ENCODE data around the gene NAA10.

NAA10 gene

DNA sequence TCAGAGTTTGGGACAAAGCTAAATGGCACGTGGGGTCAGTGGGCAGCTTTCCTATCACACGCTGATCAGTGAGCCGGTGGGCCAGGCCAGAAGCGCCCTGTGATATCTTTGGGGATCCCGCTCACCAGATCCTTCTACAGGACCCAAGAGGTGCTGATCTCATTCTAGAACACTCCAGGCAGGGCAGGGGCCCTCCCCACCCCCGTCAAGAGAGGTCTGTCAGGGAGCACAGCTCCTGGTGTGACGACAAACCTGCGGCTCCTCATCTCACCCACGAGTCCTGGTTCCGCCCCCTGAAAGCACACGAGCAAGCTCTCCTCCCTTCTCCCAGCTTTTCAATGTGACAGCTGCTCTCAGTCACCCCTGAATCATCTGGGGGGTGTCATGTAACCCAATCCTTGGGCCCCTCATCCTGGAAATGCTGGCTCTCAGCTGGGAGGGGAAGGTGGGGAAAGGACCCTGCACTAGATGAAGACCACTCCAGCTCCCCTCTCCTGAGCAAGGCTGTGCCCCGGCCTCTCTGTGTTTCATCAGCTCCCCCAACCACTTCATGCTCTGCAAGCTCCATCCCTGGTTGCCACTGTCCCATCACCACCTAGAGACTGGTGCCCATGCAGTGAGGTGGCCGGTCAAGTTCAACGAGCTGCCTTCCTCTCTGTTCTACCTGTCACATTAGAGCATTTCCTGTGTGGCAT lies 32.2 kb upstream of the NAA10 start:
- DNase-seq (ENCODE audit: low spot score): no peak

DNA sequence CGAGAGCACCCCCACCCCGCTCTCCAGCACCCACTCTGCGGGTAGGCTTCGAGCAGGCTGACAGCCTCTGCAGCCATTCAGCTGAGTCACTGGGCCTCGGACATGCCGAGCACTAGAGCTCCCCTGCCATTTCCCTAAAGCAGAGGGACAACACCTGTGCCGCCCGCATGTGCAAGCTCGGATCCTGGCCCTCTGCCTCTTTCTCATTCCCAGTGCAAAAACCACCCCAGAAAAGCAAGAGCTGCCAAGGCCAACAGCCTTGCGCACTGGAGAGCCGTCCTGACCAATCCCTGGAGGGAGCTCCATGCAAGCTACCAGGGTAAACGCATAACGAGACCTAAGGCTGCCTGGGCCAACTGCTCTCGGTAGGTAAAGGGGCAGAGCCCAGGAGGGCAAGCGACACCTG lies 31.4 kb upstream of the NAA10 start:
- peak; percentile 84 for DNase-seq (ENCODE audit: low spot score)

DNA sequence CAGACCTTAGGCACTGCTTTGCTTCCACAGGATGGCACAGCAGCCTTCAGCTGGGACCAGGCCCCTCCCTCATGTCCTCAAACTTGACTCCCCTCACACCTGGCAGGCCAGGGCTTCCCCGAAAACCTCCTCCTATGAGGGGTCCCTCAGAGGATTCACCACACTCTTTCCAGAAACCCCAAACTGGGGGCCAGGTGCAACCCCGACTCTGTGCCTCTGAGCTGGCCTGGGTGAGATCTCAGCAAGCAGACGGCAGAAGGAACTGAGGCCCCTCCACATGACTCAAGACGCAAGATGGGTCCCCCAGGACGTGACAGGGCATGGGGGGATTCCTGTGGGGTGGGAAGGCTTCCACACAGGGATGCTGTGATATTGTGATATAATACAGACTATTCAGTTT lies 30.6 kb upstream of the NAA10 start:
- DNase-seq (ENCODE audit: low spot score): no peak

DNA sequence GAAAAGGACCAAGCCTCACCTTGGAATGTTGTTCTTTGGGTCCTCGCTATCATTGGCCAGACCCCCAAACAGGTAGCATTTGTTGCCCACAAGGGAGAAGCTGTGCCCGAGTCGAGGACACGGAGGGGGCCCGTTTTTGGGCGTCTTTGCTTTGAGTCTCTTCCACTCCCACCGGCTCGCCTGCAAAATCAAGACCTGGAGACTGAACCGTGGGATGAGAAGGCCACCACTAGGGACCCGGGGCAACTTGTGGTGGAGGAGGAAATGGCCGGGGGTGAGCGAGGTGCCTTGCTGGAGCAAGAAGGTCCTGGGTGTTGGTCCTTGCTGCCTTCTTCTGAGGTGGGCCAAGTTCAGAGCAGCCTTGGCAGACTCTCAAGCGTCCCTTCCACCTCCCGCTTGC lies 29.3 kb upstream of the NAA10 start:
- no peak for DNase-seq (ENCODE audit: low spot score)

DNA sequence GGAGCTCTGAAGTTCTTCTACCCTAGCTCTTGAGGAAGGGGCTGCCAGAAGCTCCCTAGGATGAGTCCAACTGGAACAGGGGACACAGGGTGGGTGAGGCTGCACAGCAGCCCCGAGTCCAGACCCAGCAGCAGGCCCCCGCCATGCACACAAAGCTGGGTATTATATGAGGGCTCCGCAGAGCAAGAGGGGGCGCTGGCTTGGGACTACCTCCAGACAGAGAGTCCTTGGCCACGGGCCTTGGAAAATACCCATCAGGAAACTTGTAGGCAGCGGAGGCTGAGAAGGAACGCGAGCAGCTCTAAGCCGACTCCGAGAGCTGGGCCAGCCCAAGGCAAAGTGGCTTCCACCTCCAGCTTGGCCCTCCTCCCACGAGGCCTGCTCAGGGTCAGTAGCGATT lies 28.7 kb upstream of the NAA10 start:
- no peak for DNase-seq (ENCODE audit: low spot score)

DNA sequence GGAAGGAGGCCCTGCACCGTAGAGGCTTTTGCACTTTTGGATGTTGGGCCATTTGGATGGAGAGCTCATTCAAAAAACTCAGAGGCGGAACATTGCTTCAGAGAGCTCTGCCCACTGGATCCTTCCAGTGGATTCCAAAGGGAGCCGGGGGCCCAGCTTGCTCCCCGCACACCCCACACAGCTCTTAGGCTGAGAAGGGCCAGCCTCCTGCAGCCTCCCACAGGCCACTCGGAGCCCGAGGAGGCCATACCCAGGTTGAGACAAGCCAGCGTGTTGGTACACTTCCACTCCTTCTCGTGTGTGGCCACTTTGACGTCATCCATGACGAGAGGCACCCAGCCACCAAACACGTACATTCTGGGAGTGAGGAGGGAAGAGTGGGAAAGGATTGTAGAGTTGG lies 26.5 kb upstream of the NAA10 start:
- no peak for DNase-seq (ENCODE audit: low spot score)

DNA sequence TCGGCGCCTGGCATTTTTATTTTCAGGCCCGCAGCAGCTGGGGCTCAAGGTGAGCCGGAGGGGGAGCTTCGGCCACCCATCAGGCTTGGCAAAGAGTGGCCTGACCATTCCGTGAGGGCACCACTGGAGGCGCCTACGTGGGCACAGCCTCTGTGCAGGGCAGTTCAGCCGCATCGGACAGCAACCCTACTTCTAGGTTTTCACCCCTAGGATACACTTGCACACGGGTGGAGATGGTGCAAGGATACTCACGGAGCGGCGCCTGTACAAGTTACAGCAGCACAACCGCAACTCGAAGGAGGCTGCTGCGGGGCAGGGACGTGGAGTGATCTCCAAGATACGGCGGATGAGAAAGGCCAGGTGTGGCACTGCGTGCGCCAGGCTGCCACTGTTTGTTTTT lies 25.9 kb upstream of the NAA10 start:
- DNase-seq (ENCODE audit: low spot score): no peak

DNA sequence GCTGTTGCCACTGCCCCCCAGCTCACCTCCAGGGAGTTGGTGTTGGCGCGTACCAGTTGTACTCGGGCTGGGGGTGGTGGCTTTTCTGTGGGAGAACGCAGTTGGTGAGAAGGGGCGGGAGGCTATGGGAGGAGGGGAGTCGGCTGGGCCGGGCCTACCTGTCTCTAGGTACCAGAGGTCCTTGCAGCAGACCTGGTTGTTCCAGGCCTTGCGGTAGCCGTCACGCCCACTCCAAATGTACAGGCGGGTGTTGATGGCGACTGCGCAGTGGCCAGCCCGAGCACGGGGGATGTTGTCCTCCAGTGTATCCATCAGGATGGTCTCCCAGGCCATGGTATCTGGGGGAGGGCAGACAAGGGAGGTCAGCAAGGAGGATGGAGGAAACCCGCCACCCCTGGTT lies 25.2 kb upstream of the NAA10 start:
- DNase-seq (ENCODE audit: low spot score): no peak

DNA sequence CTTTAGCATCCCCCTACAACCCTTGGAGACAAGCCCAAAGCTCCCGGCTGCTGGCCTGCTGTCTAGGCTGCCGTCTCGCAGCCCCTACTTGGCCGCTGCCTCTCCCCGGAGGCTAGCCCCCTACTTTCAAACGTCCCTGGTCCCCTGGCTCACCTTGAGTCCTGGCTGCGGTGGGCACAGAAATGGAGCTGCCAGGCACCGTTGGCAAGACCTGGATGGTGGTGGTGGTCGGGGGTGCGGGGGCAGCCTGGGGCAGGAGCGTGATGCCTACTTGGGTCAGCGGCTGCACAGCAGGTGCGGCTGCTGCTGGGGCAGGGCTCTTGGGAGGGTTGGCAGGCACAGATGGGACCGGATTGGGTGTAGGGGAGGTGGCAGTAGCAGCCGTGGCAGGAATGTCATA lies 24.8 kb upstream of the NAA10 start:
- no peak for DNase-seq (ENCODE audit: low spot score)

DNA sequence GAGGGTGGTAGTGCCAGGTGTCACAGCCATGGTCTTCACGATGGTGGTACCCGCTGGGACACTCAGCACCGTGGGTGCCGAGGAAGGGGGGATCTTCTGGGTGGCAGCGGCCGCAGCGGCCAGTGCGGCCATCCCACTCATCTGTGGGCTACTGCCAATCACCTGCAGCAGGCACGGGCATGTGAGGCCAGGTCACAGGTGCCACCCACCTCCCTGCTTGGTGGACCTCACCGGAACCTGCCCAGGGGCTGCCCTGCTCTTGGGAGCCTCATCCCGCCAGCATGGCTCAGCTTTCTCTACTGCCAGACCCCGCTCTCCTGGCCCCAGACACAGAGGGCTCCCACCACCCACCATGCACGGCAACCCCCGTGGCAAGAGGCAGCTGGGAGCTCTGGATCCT lies 23.8 kb upstream of the NAA10 start:
- no peak for DNase-seq (ENCODE audit: low spot score)

DNA sequence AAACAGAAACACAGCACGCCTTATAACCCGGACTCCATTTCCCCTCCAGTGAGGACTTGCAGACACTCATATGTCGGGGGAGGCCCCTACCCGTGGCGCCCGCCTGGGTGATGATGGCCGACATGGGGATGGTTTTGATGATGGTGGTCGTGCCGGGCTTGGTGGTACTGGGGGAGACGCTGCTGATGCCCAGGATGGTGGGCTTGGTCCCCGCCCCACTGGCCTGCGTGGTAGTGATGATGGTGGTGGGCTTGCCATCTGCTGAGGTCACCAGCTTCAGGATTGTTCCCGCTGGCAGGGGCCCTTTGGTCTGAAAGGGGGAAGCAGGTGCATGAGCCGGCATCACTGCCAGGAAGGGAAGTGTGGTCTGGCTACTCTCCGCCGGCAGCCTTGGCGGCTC lies 22.4 kb upstream of the NAA10 start:
- DNase-seq (ENCODE audit: low spot score): no peak

DNA sequence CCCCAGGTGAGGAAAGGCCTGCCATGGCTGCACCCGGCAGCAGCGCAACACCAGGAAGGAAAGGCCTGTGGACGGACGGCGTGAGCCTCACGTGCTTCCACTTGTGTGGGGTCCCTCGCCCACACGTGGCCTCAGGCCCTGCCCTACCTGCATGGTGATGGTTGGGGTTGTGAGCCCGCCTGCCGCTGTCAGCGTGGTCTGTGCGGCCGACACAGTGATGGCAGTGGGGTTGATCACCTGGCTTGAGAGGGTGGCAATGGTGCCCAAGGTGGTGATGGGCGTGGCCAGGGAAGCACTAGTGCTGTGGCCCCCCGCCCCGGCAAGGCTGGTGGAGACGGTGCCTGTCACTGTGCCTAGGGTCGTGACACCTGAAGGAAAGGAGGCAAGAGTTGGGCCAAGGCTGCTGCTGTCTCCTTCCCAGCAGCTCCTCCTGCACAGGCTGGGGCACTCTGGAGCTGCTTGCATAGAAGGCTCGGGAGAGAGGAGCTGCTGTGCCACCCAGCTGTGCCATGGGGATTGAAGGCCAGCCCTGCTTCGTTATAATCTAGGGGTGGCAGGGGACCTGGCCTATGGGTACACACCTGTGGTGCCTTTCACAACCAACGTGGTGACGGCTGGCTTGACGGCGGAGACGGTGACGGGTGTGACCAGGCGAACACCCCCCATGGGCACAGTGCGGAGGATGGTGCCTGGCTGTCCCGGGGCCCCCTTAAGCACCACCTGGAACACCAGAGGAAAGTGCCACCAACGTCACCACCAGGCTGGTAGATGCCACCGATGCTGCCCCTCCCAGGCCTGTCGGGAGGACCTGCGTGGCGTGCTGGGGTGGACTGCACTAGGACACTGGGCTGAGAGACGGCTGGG lies 21.4 kb upstream of the NAA10 start:
- DNase-seq (ENCODE audit: low spot score): no peak

DNA sequence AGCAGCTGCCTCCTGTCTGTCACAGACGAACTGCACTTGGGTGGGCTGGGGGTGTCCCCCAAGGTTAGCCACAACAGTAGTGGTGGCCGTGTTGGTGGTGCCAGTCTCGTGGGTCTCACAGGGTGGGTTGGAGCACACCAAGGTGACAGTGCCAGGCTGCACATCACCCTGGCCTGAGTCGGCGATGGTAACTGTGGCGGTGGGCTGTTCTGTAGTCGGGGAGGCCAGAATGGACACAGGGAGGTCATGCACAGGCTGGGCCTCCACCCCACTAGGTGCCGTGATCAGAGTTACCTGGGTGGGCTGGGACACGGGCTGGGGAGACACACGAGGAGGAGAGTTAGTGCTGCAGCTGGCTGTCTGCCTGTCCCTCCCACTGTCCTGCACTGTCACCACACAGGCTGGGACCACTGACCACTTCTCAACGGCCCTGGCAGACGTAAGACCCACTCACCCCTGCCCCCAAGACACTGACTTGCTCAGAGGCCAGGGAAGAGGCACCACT lies 20.4 kb upstream of the NAA10 start:
- DNase-seq (ENCODE audit: low spot score): no peak

DNA sequence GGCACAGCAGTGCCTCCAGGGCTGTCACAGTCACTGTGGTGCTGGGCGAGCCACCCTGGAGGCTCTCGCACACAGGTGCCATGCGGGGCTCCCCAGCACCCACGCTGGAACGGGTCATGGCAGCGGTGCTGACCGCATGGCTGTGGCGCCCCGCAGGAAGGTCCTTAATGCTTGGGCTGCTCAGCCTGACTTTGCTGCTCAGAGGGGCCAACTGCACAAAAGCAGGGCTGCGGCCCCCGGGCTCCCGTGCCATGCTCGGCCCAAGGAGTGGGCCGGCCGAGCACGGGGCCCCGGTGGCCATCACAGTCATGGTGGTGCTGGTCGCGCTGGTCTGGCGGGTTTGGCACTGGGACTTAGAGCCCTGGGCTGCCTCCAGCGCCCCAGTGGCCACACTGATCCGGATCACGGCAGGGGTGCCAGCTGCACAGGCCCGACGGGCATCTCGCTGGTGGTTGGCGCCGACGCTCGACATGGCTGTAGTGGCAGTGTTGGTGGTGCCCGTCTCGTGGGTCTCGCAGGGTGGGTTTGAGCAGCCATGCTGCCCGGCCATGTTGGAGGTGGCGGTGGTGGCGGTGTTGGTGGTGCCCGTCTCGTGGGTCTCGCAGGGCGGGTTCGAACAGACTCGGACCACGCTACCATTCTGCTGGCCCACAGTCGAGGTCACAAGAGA lies 19.9 kb upstream of the NAA10 start:
- DNase-seq (ENCODE audit: low spot score): no peak

DNA sequence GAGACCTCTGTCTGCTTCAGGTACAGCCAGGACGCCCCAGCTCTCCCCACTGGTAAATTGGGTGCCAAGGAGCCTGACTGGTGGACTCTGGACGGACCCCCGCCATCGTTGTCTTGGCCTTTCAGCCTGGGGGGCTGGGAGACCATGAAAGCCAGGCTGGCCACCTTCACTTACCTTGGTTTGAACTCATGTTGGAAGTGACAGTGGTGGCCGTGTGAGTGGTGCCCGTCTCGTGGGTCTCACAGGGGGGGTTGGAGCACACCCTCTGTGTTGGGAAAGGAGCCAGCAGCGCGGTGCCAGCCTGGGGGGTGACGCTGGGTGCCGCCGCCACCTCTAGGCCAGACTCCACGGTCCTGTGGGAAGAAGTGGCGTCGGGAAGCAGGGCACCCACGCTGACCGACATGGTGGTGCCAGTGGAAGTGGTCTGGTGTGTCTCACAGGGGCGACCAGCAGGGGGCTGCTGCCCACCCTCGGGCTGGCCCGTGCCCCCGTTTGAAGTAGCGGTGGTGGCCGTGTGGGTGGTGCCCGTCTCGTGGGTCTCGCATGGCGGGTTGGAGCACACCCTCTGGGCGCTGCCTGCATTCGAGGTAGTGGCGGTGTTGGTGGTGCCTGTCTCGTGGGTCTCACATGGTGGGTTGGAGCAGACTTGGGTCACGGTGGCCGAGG lies 19.2 kb upstream of the NAA10 start:
- no peak for DNase-seq (ENCODE audit: low spot score)

DNA sequence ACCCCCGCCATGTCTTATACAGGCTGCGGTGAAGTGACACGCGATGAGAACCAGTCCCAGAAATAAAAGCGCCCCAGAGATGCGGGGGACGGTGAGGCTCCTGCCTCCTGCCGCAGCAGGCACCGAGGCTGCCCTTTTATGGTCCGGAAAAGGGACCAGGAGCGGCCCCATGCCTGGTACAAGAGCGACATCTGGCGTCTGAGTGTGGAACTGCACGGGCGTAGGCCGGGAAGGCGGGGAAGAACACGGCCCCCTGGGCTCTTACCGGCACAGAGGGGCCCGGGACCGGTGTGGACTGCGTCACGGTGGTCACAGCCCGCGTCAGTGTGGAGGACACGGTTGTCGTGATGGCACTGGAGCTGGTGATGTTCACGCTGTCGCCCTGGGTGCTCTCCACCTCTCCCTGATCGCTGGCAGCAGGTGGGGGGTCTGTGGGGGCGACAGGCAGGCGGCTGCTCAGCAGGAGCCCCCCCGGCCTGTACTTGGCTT lies 18.5 kb upstream of the NAA10 start:
- peak; percentile 67 for DNase-seq (ENCODE audit: low spot score)

DNA sequence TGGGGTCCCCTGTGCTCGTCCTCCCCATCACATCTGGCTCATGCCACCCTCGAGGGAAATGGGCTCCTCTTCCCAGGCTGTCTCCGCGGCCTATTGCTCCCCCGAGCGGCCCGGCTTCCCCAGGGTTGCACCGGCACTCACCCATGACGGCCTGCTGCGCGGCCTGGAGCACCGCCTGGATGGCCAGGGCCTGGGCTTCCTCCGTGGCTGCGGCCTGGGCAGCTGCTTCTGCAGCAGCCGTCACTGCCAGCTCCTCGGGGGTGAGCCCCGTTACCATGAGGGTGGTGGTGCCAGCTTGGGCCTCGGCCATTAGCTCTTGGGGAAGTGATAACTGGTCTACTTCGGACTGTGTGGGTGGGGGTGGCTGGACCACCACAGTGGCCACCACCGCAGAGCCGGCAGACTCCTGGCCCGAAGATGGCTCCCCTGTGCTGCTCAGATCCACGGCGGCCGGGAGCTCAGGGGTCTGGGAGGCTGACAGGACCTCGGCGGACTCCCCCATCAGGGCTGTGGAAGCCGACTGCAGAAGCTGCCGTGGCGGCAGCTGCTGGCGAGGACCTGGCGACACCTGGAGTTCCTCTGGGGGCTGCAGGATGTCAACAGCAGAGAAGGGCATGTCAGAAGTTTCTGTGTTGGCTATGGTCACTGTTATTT lies 17.7 kb upstream of the NAA10 start:
- DNase-seq (ENCODE audit: low spot score): no peak

DNA sequence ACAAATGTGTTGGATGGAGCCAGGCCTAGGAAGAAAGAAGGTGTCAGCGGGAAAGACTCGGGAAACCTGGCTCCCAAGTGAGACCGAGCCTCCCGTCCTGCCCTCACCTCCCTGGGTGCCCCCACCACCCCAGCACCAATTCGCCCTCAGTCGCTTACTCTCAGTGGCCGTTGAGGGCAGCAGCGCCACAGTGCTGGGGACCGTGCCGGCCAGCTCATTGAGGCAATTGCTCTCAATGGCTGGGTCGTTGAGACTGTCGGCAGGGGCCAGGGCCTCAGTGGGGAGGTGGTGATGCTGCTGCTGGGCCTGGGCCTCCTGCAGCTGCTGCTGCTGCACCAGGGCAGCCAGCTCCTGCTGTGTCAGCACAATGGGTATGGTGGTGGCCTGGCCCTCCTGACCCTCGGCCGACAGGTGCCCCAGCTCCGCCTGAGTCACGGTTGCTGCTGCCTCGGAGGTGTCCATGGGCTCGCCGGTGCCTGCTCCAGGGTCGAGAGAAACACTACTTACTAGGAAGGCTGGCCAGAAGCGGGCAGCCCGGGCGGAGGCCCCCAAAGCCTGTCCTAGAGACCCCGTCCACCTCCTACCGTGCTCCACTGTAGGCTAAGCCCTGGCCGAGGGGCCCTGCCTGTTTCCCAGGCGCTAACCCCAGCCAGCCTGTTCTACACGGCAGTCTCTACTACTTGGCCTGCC lies 17.0 kb upstream of the NAA10 start:
- no peak for DNase-seq (ENCODE audit: low spot score)

DNA sequence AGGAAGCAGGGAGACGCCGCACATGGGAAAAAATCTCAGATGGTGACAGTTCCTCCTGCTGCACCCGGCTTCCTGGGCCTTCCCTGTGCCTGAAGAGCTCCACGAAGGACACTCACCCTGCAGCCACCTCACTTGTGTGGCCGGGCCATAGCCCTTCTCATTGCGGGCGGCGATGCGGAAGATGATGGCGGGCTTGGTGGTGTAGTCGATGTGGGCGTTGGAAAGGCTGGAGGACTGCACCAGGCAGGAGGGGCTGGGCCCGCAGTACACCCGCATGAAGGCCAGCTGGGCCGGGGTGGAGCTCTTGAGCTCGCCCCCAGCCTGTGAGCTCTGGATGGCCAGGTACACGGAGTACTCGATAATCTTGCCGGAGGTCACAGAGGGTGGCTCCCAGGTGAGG lies 15.3 kb upstream of the NAA10 start:
- no peak for DNase-seq (ENCODE audit: low spot score)

DNA sequence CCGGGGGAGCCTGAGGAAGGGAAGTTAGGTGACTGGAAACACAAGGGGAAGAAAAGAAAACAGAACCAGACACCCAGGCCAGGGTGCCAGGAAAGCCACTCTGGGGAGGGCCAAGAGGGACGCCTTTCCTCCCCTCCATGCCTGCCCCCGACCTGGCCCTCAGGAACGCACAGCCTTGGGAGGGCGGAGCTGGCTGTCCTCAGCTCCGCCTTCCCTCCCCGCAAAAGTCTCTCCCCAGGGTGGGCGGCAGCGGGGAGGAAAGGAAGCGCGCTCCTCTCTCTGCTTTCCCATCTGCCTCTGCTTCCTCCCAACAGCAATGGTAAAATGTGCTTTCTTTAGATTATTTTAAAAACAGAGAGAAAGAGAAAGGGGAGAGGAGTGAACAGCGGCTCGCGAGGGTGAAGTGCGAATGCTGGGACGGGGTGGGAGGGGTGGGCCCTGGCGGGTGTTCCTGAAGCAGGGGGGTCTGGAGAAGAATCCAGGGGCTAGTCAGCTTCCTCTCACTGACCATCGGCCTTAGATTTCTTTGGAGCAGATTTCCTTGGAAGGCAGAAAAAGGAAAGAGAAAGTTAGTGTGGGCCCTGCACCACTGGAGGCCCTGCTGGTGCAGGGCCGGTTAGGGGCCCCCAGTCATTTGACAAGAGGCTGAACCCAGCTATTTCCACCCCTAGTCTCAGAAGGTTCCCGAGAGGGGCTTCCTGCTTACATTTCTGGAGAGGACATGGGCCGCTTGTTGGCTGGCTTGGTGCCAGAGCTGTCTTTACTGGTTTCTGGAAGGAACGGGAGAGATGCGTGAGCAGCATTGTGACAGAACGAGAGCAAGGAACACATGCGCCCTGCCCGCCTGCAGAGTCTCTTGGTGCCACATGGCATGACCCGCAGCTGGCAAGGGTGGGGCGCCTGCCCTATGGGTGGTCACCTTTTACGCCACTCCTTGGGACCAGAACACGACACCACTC lies 14.3 kb upstream of the NAA10 start:
- no peak for DNase-seq (ENCODE audit: low spot score)
